GM18505 (cell line): ENCODE results near the gene MRPS11.
A peak's percentile ranks its signal among the peaks of the same experiment; 100 is the strongest.
"Not testable (repeated sequence)": the region's sequence is repeated elsewhere in the genome, so short reads cannot be mapped to it uniquely, and the experiment has no call there.

Experiments
- ATAC-seq: cut with Tn5 transposase; IDR thresholded peaks from one replicate; pipeline ENCODE4 v1.9.1; 2021; ENCODE audit not compliant: unreplicated experiment
- POLR2A ChIP-seq: IDR thresholded peaks from 4 replicates; pipeline ENCODE4 v1.6.1; 2011; ENCODE audit warnings: borderline replicate concordance; ENCODE audit not compliant: insufficient read depth, insufficient read length; ENCODE audit errors: extremely low read depth

The MRPS11 gene

GRCh38 chr15:88467073-88467934 is at the start of gene MRPS11, which contains the start of gene MRPL46:
Gene MRPS11, plus strand, starts transcription at chr15:88467708. Its CDS starts 10 bp downstream, at chr15:88467718.
Gene MRPL46, minus strand, starts transcription at chr15:88467388. Its CDS starts 11 bp downstream, at chr15:88467377.
- peak; percentile 87 for ATAC-seq
- peak; percentile 79 for TF ChIP-seq POLR2A

DNA sequence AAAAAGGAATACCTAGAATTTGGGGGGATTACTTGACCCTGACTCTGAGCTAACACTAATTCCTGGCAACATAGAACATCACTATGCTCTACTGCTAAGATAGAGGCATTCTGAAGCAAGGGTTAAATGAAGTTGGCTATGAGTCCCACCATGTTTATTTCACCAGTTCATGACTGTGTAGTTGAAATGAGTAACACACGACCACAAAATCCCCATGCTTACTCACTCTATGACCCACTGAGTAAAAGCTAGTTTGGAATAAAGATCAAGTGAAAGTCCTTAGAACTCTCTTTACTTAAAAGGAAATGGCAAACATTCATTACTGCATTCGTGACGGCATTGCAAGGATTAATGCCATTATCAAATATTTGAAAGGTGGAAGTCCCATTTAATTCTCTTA is 47.7 kb upstream of the MRPS11 start:
- TF ChIP-seq POLR2A = no peak
- ATAC-seq = no peak

GRCh38 chr15:88423331-88423730 is 44.2 kb upstream of the MRPS11 start:
- ATAC-seq = no peak
- no peak for TF ChIP-seq POLR2A

GRCh38 chr15:88426304-88426703 is 41.2 kb upstream of the MRPS11 start:
- no peak for TF ChIP-seq POLR2A
- no peak for ATAC-seq

GRCh38 chr15:88428053-88428452 is 39.5 kb upstream of the MRPS11 start:
- no peak for TF ChIP-seq POLR2A
- no peak for ATAC-seq

DNA sequence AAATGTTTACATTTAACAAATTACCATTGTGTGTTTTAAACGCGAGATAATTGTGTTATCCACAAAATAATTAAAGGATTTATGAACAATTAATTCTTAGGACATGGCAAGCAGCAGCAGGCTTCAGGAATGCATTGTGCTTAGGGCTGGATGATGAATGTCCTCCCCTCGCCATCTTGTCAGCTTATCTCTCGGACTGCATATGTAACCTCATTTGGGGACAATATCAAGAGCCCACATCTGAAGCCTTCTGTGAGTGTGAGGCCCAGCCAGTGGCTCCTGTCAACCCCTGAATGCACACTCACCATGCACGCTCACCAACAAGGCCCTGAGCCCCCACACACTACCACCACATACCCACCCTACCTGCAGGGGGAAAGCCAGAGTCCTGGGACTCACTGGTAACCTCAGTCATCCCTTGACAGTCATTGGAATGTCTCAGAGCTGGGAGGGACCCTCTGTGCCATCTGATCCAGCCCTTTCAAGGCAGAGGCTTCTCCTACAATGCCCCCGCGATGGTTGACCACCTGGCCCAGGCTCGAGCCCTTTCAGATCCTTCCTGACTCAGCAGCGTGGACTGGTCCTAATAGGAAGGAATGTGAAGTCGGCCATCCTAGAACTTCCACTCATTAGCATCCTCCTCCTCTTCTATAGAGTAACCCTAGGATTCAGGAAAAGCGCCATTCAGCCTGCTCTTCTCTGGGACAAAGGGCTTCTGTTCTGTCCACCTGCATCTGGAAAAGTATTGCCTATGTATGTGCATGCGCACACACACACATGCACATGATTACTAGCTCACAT is 38.5 kb upstream of the MRPS11 start:
- no peak for ATAC-seq

DNA sequence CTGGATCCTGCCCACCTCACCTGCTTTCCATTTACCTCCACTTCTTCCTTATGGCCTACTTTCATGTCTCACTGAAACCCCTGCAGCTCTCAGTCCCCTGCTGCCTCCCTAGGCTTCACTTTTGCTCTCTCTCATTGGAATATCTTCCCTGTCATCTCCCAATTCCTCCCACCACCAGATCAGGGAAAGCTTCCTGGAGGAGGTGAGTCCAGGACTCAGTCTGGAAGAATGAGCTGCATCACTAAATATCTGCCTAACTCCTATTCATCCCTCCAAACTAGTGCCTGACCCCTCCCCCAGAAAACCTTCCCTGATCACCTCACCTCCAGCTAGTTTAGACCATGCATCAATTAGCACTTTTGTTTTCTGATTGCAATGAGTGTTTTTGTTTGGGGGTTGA is 37.5 kb upstream of the MRPS11 start:
- TF ChIP-seq POLR2A = no peak
- no peak for ATAC-seq

More for the DNA sequence above, 38.5 kb upstream of the MRPS11 start:
- no peak for TF ChIP-seq POLR2A

DNA sequence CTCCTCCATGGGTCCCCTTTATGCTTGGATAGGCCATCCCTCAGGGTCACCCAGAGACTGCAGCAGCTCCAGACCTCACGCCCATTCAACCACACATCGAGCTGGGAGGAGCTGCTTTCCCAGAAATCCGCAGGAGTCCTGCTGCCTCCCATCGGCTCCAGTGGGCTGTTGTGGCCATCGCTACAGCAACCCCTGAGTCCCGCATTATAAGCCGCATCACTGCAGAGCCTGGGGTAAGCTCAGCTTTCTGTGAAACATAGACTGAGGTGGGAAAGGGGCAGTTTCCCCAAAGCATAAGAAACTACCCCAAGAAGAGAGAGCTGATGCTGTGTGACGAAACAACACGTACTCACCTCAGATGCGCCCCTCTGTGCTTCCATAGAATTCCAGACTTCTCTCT is 36.1 kb upstream of the MRPS11 start:
- no peak for TF ChIP-seq POLR2A
- no peak for ATAC-seq

DNA sequence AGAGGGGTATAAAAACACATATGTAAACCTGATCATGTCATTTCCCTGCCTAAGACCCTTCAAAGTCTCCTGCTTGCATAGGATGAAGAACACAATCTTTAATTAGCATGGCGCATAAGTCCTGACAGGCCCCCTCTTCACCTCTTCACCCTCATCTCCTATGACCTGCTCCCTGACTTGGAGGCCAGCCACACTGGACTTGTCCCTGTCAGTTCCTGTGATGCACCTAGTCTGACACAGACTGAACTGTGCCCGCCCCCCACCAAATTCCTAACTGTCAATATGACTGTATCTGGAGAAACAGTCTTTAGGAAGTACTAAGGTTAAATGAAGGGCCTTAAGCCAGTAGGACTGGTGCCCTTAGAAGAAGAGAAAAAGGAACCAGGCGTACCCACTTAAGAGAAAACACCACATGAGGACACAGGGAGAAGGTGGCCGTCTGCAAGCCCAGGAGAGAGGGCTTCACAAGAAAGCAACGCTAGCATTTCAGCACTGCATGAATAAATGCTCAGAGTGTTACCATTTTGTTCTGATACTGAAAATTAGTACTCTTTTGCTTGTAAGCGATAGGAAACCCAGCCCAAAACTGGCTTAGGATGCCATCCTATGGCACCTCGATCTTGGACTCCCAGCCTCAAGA is 34.3 kb upstream of the MRPS11 start:
- no peak for TF ChIP-seq POLR2A

DNA sequence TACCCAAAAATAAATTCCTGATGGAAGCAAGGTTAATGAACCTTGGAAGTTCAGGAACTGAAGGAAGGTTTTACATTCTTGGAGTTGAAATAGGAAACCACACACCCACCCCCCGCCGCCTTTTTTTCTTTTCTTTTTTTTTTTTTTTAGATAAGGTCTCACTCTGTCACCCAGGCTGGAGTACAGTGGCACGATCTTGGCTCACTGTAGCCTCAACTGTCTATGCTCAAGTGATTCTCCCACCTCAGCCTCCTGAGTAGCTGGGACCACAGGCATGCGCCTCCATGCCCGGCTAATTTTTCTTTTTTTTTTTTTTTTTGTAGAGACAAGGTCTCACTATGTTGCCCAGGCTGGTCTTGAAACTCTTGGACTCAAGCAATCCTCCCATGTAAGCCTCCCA is 33.4 kb upstream of the MRPS11 start:
- not testable (repeated sequence) for ATAC-seq

More for the DNA sequence above, 34.3 kb upstream of the MRPS11 start:
- no peak for ATAC-seq

DNA sequence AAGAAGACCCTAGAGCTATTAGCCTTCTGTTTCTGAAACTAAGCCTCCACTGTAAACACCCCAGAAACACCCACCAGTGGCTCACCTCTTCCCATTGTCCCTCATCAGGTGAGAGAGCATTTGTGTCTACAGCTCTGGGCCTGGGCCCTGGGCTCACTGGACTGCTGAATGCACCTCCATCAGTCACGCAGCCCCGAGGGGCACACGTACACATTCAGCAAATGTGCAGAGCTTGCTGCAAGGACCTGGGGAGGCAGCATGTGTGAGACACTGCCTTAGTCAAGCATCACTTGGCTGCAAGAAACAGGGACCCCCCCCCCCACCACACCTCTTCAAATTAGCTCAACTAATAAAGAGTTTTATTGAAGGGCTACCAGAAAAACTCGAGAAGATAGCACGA is 29.3 kb upstream of the MRPS11 start:
- no peak for ATAC-seq
- no peak for TF ChIP-seq POLR2A

- no peak for ATAC-seq
- TF ChIP-seq POLR2A = no peak
These were observed 27.5 kb upstream of the MRPS11 start for GRCh38 chr15:88440021-88440420.

GRCh38 chr15:88441076-88441730 is 26.3 kb upstream of the MRPS11 start:
- no peak for ATAC-seq
- no peak for TF ChIP-seq POLR2A

DNA sequence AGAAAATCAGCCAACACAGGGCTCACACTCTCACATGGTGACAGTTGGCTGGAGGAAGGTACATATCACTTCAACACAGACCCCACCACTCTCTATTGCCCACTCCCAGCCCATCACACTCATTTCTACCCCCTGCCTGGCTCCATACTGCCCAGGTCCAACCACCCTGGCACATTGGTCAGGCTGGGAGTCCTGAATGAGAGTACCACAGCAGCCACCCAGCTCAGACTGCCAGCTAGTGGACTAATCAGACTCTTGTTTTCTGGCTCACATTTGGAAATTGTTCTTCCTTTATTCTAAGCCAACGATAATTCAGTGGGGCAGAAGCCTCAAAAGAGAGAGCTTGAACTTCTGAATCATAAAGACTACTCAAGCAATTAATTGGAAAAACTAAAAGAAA is 20.3 kb upstream of the MRPS11 start:
- no peak for ATAC-seq
- TF ChIP-seq POLR2A = no peak

DNA sequence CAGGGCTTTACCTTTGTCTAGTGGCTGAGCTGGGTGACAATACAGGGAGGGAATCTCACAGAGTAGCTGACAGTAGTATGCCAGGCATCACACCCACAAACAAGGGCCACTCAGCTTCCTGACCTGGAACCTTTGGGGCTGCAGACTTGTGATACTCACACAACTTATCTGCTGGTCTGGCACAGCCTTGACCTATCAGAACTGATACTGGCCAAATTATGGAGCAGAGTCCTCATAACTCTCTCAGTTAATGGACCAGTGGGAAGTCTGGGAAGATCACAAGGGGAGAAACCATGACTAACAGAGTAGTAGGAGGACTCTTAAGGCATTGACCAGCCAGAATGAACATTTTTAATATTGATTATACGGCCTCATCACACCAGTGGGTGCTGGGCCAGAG is 19.8 kb upstream of the MRPS11 start:
- no peak for TF ChIP-seq POLR2A
- ATAC-seq = no peak
